Spleen (tissue), 11 donors: ENCODE data around the gene RAB22A. TPM values are rescaled to one million over a fixed set of nuclear protein-coding genes. Genes with fewer than 3 reads are reported as not detected.

Experiments
- DNase-seq: peaks from one replicate; pipeline ENCODE4 v3.0.0-alpha.2; 2020
- H3K27ac ChIP-seq, 8 donors: fragments of 200-600 bp; sonication (generic) in 7 of 8; 1 replicate in 4 of 8; 2 replicates in 4 of 8; pipeline versions ENCODE4 v1.5.0 to v1.8.0; 2016 to 2021; ENCODE audit warnings: inconsistent platforms in 4 of 8, mild to moderate bottlenecking in 4 of 8, moderate library complexity in 1 of 8
- H3K27me3 ChIP-seq, 7 donors: fragments of 200-600 bp; sonication (generic) in 6 of 7; replicated peaks in 1 of 7; 1 replicate in 4 of 7; 2 replicates in 3 of 7; pipeline versions ENCODE4 v1.5.0 to v1.8.0; 2016 to 2021; ENCODE audit warnings: inconsistent platforms in 3 of 7, mild to moderate bottlenecking in 1 of 7
- H3K36me3 ChIP-seq, 6 donors: fragments of 200-600 bp; sonication (generic) in 5 of 6; 1 replicate in 4 of 6; 2 replicates in 2 of 6; pipeline versions ENCODE4 v1.5.0 to v1.8.0; 2016 to 2021; ENCODE audit warnings: inconsistent platforms in 2 of 6
- H3K4me1 ChIP-seq, 6 donors: fragments of 200-600 bp; sonication (generic) in 5 of 6; 1 replicate in 3 of 6; 2 replicates in 3 of 6; pipeline versions ENCODE4 v1.5.0 to v1.8.0; 2016 to 2021; ENCODE audit warnings: inconsistent platforms in 3 of 6
- H3K4me3 ChIP-seq, 8 donors: fragments of 200-600 bp; sonication (generic) in 7 of 8; 1 replicate in 4 of 8; 2 replicates in 4 of 8; pipeline versions ENCODE4 v1.5.0 to v1.8.0; 2016 to 2021; ENCODE audit warnings: inconsistent platforms in 4 of 8, mild to moderate bottlenecking in 4 of 8, moderate library complexity in 2 of 8
- H3K9me3 ChIP-seq, 8 donors: fragments of 200-600 bp; sonication (generic) in 7 of 8; 1 replicate in 4 of 8; 2 replicates in 4 of 8; pipeline versions ENCODE4 v1.5.0 to v1.8.0; 2016 to 2021; ENCODE audit warnings: inconsistent platforms in 4 of 8
- POLR2A ChIP-seq, 3 donors: fragments of 450-650 bp; IDR thresholded peaks; one replicate each; pipeline ENCODE4 v1.5.1; 2017; ENCODE audit warnings: antibody characterized with exemption in 3 of 3, mild to moderate bottlenecking in 1 of 3
- POLR2AphosphoS5 ChIP-seq, 3 donors: sonication (generic); formaldehyde crosslinking; IDR thresholded peaks; one replicate each; pipeline ENCODE4 v1.5.1; 2017; ENCODE audit warnings: antibody characterized with exemption in 3 of 3
- WGBS, 5 donors: extraction: QIAGEN DNeasy Blood & Tissue Kit in 3 of 5; methylation state at CpG; one replicate each; pipeline versions ENCODE4 v1.1.5 to v1.1.7; 2013 to 2018; 5-methylcytosine and 5-hydroxymethylcytosine counted together
- intact Hi-C: fragments of 100-400 bp; cut with DNase I; formaldehyde crosslinking; loops from one replicate; pipeline ENCODE4 v1.15.0; 2023; ENCODE audit warnings: low total_unique reads
- polyA plus RNA-seq, 3 donors: library from polyadenylated mRNA; stranded (reverse); fragments of 200-250 nt; gene quantifications; one replicate each; pipeline ENCODE4 v1.2.1, GENCODE V29; 2013
- total RNA-seq, 7 donors: library from RNA; depleted of rRNA in 3 of 7; stranded (reverse); fragments of >200 nt in 3 of 7; fragmentation: NEBNext Ultra II Directional in 4 of 7; extraction: Animal tissue kit (Norgen Biotek cat#: 25700) in 4 of 7; gene quantifications; one replicate each; pipeline versions ENCODE4 v1.1.0 to v1.2.1, GENCODE V29; 2016 to 2021
- TF ChIP-seq, protein P1 (sequence below), 11 experiments: fragments of 200-600 bp in 7 of 11; fragments of 450-650 bp in 4 of 11; sonication (generic) in 4 of 11; IDR thresholded peaks in 8 of 11; conservative IDR thresholded peaks in 3 of 11; 1 replicate in 7 of 11; 2 replicates in 4 of 11; pipeline versions ENCODE4 v1.4.0 to v1.8.0; 2016 to 2021; ENCODE audit warnings: antibody characterized with exemption in 11 of 11, inconsistent platforms in 4 of 11, mild to moderate bottlenecking in 1 of 11
- donor health status: healthy with polysubstance abuse.
- donor health status: DM: no; HTN: no; CAD: no; lungs with moderate emphysema.
- donor health status: DM: no; HTN: no; CAD: no.
- donor health status: Bipolar disorder and iron deficiency.
- donor health status: healthy.
- donor health status: DM: no; HTN: no; CAD: no.
- donor health status: DM: yes; HTN: yes; CAD: no.

Gene RAB22A
- total and polyA plus RNA-seq, 10 donors = 4.2 to 22.6 (median 17.5) TPM

GRCh38 chr20:58293453-58293852, 16.1 kb upstream of the RAB22A start:
- Histone ChIP-seq H3K36me3 (peaks cover 0 to 8% (median 0%) of the 10 kb centered on the region in 6 donors), H3K9me3 (no peaks in the 10 kb centered on the region), H3K27me3 (no peaks in the 10 kb centered on the region), H3K4me3 (no peak overlapping the region), H3K4me1 (peaks cover 0 to 18% (median 2%) of the 10 kb centered on the region in 6 donors), H3K27ac (no peak overlapping the region)
- 92 to 100% (median 96%) methylated on average over 2 of the region's 2 CpGs for WGBS, 5 donors
- no peak for DNase-seq
- TF ChIP-seq, protein P1, sequence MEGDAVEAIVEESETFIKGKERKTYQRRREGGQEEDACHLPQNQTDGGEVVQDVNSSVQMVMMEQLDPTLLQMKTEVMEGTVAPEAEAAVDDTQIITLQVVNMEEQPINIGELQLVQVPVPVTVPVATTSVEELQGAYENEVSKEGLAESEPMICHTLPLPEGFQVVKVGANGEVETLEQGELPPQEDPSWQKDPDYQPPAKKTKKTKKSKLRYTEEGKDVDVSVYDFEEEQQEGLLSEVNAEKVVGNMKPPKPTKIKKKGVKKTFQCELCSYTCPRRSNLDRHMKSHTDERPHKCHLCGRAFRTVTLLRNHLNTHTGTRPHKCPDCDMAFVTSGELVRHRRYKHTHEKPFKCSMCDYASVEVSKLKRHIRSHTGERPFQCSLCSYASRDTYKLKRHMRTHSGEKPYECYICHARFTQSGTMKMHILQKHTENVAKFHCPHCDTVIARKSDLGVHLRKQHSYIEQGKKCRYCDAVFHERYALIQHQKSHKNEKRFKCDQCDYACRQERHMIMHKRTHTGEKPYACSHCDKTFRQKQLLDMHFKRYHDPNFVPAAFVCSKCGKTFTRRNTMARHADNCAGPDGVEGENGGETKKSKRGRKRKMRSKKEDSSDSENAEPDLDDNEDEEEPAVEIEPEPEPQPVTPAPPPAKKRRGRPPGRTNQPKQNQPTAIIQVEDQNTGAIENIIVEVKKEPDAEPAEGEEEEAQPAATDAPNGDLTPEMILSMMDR (IDR thresholded peaks at IDR 0.05 in 8 of 11, conservative IDR thresholded peaks at IDR 0.05 in 3 of 11) = no peak
- no peak for TF ChIP-seq POLR2AphosphoS5 (IDR thresholded peaks at IDR 0.05)
- TF ChIP-seq POLR2A (IDR thresholded peaks at IDR 0.05) = no peak
- intact Hi-C loops = no loop called here

DNA sequence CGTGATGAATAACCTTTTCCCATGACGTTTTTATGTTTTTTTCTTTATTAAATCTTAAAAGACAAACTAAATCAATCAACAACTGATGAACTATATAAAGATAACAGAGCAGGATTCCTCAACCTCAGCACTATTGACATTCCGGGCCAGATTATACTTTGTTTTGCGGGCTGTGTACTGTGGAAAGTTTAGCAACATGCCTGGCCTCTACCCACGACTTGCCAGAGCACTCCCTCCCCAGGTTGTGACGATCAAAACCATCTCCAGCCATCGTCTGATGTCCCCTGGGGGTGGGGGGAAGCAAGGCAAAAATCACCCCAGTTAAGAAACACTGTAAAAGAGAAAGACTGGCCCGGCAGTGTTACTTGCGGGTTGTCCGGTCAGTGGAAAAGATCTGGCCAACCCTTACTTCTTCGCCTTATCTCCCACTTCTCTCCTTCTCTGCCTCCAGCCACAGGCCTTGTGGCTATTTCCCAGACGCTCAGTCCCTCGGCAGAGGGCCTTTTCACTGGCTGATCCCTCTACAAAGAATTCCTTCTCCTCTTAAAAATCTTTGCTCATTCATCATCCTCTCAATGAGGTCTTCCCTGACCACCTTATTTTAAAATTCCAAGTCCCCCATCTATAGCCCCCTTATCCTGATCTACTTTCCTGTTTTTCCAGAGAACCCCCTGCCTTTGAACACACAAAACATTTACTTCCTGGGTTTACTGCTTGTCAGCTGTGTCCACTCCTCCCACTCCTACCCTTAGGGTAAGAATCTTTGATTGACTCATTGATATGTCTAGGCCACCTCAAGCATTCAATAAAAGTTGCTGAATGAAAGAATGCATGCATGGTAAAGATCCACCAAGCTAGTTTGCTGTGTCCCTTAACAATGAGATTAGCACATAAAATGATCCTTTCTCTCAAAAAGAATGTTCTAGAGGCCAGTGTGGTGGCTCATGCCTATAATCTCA, 14.7 kb upstream of the RAB22A start:
- Histone ChIP-seq H3K36me3 (no peaks in the 10 kb centered on the region), H3K4me1 (peaks cover 0 to 16% (median 2%) of the 10 kb centered on the region in 6 donors), H3K9me3 (no peaks in the 10 kb centered on the region), H3K27ac (no peak overlapping the region), H3K4me3 (no peak overlapping the region), H3K27me3 (no peaks in the 10 kb centered on the region)
- TF ChIP-seq POLR2AphosphoS5 (IDR thresholded peaks at IDR 0.05) = no peak
- TF ChIP-seq, protein P1 (IDR thresholded peaks at IDR 0.05 in 8 of 11, conservative IDR thresholded peaks at IDR 0.05 in 3 of 11) = no peak
- TF ChIP-seq POLR2A (IDR thresholded peaks at IDR 0.05) = no peak
- no peak for DNase-seq
- intact Hi-C loops = no loop called here
- 74 to 89% (median 83%) methylated on average over 13 of the region's 13 CpGs for whole genome bisulfite sequencing, 5 donors

- WGBS, 5 donors = 85 to 91% (median 87%) methylated on average over 7 of the region's 7 CpGs
- TF ChIP-seq, protein P1 (IDR thresholded peaks at IDR 0.05 in 8 of 11, conservative IDR thresholded peaks at IDR 0.05 in 3 of 11) = no peak
- TF ChIP-seq POLR2A (IDR thresholded peaks at IDR 0.05) (no peak), POLR2AphosphoS5 (IDR thresholded peaks at IDR 0.05) (no peak)
- peaks cover 0 to 9% (median 0%) of the 10 kb centered on the region in 6 donors for H3K36me3 ChIP-seq
- H3K27me3 ChIP-seq = no peaks in the 10 kb centered on the region
- DNase-seq = no peak
- no peaks in the 10 kb centered on the region for H3K9me3 ChIP-seq
- intact Hi-C loops = no loop called here
- H3K4me3 ChIP-seq = no peak overlapping the region
- H3K27ac ChIP-seq = no peak overlapping the region
- H3K4me1 ChIP-seq = peaks cover 0 to 16% (median 2%) of the 10 kb centered on the region in 6 donors
Measured at GRCh38 chr20:58296051-58296837, 13.3 kb upstream of the RAB22A start.
